8988T (cell line): ENCODE data around the gene CSF2.
"Not testable (repeated sequence)": the region's sequence is repeated elsewhere in the genome, so short reads cannot be mapped to it uniquely, and the experiment has no call there.

Experiments used
- DNase-seq: peaks from one replicate; pipeline ENCODE4 v3.0.0; 2011

The CSF2 gene

GRCh38 chr5:132094393-132095076 is 20.9 kb downstream of the CSF2 start:
- DNase-seq: peak; percentile 49

GRCh38 chr5:132095077-132095410 is 21.5 kb downstream of the CSF2 start:
- DNase-seq: no peak

- DNase-seq: no peak
Observed at GRCh38 chr5:132095424-132095972, 21.9 kb downstream of the CSF2 start.

GRCh38 chr5:132096904-132097303 is 23.3 kb downstream of the CSF2 start:
- no peak for DNase-seq

- DNase-seq: no peak
Observed at GRCh38 chr5:132098151-132098594, 24.6 kb downstream of the CSF2 start.

GRCh38 chr5:132098621-132099020 is 25.0 kb downstream of the CSF2 start:
- no peak for DNase-seq

GRCh38 chr5:132099076-132099748 is 25.6 kb downstream of the CSF2 start:
- DNase-seq: no peak

- DNase-seq: no peak
Observed at GRCh38 chr5:132099905-132100304, 26.3 kb downstream of the CSF2 start.

GRCh38 chr5:132100672-132101261 is 27.2 kb downstream of the CSF2 start:
- DNase-seq: no peak

GRCh38 chr5:132101385-132101880 is 27.8 kb downstream of the CSF2 start:
- no peak for DNase-seq

- DNase-seq: no peak
Observed at GRCh38 chr5:132102101-132102701, 28.6 kb downstream of the CSF2 start.

- no peak for DNase-seq
Observed at GRCh38 chr5:132102944-132103331, 29.3 kb downstream of the CSF2 start.

GRCh38 chr5:132103332-132103951 is 29.9 kb downstream of the CSF2 start:
- DNase-seq: peak; percentile 51

GRCh38 chr5:132103969-132104391 is 30.4 kb downstream of the CSF2 start:
- DNase-seq: no peak

- DNase-seq: no peak
Observed at GRCh38 chr5:132104556-132104955, 31.0 kb downstream of the CSF2 start.

GRCh38 chr5:132105688-132106087 is 32.1 kb downstream of the CSF2 start:
- DNase-seq: no peak

GRCh38 chr5:132108495-132108894 is 34.9 kb downstream of the CSF2 start:
- not testable (repeated sequence) for DNase-seq

- DNase-seq: not testable (repeated sequence)
Observed at GRCh38 chr5:132108957-132109356, 35.4 kb downstream of the CSF2 start.

- no peak for DNase-seq
Observed at GRCh38 chr5:132109494-132110053, 36.0 kb downstream of the CSF2 start.

GRCh38 chr5:132110195-132110594 is 36.6 kb downstream of the CSF2 start:
- no peak for DNase-seq

- no peak for DNase-seq
Observed at GRCh38 chr5:132110930-132111329, 37.3 kb downstream of the CSF2 start.

- DNase-seq: no peak
Observed at GRCh38 chr5:132112111-132112510, 38.5 kb downstream of the CSF2 start.
